CD4-positive, alpha-beta T cell treated with Interleukin-15 for 4 hours (primary cell): ENCODE results near the gene TSPAN13.

Experiments used
- DNase-seq: peaks from one replicate; pipeline ENCODE4 v3.0.0-alpha.2; 2020; ENCODE audit warnings: low spot score

TSPAN13 gene

DNA sequence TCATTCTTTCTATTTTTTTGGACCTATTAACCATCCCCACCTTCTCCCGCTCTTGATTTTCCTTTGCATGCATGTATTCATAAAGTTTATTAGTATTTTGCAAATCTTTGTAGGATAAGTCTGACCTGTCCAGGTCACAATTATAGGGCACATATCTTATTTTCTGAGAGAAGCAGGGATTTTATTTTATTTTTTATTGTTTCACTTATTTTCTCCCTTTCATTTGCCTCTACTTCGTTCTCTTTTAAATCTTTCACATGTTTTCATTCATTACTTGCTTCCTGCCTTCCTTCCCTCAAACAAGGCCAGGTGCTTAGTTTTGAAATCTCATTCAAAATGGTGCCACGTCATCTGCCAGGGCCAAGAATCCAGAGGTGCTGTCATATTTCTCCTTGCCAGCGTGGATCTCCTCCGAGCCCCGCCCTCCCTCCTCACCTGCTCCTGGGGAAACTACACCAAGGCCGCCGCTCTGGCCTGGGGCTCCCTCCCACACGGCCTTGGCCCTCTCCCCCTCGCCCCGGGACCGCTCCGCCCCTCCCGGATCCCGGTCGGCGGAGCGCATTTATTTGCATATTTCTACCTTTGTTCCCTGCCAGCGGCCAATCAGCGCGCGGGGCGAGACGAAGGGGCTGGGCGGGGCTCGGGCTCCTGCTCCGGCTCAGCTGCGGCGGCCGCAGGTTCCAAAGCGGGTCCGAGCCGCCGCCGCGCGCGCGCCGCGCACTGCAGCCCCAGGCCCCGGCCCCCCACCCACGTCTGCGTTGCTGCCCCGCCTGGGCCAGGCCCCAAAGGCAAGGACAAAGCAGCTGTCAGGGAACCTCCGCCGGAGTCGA is at the start of gene TSPAN13:
TSPAN13 (plus strand) TSS at position 654 of the 830 bp plus-strand sequence. CDS start 213 bp downstream, outside the sequence.
- DNase-seq = peak; percentile 24

DNA sequence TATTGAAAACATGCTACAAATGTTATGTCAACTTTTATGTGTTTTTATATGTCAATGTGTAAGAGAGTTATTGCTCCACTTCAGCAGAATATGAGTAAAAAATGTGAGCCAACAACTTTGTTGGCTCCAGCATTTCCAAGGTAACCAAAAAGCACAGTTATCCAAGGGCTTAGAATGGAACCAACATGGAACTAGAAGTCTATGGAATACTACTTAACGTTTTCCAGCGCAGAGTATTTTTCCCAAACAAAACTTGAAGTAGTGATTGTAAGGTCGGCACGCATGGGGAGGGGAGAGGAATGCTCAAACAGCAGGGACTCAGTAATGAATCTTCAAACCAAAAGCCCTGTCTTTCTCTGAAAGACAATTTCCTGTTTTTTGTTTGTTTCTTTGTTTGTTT is 45.0 kb upstream of the TSPAN13 start:
- DNase-seq = no peak

DNA sequence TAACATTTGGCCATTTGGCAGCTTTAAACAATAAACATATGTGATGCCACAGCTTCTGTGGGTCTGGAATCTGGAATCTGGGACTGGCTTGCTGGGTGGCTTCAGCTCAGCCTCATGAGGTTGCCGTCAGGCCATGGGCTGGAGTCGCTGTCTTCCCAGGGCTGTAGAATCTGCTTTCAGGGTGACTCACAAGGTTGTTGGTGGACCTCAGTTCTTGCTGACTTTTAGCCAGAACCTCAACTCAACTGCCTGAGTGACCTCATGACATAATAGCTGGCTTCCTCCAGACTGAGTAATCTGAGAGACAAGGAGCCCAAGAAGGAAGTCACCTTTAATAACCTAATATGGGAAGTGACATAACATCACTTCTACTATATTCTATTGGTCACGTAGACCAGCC is 44.6 kb upstream of the TSPAN13 start:
- DNase-seq = no peak

DNA sequence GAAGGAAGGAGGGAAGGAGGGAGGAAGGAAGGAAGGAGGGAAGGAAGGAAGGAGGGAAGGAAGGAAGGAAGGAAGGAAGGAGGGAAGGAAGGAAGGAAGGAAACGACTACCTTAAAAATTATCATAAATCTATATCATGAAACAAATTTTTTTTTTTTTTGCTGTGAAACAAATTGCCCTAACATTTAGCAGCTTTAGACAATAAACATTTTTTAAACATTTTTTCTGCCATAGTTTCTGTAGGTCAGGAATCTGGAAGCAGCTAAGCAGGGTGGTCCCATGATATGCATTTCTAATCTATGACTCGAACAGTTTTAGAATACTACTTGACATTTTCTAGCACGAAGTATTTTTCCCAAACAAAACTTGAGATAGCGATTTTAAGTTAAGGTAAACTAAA is 42.9 kb upstream of the TSPAN13 start:
- no peak for DNase-seq

DNA sequence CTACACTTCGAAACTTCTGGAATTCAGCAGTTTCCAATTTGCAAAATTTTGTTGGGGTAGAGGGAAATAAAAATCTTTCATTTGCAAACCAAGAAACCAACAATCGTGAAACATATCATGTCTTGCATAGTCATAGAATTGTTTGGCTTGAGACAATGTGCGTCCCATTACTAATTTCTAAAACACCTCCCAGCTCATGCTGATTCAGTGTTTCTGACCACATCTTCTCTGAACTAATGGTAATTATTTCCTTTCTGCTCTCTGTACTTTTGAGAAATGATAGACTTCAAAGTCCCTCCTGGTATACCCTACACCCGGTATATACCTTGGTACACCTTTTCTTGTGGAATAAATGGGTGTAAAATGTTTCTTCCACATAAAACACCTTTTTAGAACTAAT is 41.8 kb upstream of the TSPAN13 start:
- no peak for DNase-seq

DNA sequence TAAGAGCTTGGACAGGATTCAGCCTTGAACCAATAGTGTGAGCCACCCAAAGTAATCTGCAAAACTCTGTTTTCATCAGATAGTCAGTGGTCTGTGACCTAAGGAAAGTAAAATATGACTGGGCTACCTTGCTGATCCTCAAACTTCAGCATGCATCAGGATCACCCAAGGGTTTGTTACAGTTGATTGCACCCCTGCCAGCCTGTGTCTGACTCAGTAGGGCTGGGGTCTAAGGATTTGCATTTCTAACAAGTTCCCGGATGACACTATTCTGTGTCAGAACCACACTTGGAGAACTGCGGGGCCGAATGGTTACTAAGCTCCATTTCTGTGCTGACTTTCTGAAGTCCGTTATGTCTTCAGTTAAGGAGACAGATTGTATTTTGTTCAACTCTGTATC is 40.6 kb upstream of the TSPAN13 start:
- DNase-seq = no peak

DNA sequence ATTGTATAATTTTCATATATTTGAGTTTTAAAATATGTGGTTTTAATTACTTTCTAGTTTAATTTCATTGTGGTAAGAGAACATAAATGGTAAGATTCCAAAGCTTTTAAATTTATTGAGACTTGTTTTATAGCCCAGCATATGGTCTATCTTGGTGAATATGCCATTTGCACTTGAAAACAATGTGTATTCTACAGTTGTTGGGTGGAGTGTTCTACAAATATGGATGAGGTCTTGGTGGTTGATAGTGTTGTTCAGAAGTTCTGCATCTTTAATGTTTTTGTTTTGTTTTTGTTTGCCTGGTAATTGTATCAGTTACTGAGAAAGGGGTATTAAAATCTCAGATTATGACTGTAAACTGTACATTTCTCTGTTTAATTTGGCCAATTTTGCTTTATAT is 37.6 kb upstream of the TSPAN13 start:
- no peak for DNase-seq

DNA sequence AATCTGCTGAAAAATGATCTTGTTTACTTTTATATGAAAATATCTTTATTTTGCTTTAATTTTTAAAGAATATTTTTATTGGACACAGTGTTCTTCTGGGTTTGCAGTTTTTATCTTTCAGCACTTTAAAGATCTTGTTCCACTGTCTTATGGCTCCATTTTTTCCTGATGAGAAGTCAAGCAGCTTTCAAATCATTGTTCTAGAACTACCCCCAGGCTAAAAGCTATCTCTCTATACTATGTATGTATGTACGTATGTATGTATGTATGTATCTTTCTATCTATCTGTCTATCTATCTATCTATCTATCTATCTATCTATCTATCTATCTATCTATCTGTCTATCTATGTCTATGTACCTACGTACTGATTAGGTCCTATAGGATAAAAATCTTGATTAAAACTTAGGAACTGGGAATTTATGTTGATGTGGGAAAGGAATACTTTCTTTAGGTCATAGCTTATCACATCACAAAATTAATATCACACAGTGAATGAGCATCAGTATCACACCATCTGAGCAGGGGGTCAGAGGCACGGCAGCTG is 35.4 kb upstream of the TSPAN13 start:
- DNase-seq = no peak

DNA sequence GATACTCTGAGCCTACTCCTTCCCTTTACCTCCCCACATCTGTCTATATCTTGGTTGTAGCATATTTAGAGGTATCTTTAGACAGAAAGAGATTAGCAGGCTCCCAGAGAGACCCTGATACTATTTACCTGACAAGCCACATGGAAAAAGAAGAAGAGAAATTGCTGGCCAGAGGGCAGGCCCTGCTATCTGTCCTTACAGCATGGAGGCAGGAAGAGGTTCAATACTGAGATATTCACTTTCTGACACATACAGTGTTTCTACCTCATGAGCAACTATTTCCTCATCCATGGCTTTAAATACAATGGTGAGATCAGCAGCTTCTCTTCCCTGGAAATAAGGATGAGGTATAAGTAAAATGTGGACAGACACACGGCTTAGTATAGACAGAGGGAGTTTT is 33.9 kb upstream of the TSPAN13 start:
- DNase-seq = no peak

DNA sequence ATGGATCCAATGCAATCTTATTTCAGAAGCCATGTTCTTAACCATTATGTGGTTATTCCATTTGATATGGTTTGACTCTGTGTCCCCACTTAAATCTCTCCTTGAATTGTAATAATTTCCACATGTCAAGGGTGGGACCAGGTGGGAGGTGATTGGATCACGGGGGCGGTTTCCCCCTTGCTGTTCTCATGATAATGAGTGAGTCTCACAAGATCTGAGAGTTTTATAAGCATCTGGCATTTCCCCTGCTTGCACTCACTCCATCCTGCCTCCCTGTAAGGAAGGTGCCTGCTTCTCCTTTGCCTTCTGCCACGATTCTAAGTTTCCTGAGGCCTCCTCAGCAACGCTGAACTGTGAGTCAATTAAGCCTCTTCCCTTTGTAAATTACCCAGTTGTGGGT is 32.0 kb upstream of the TSPAN13 start:
- DNase-seq = no peak

DNA sequence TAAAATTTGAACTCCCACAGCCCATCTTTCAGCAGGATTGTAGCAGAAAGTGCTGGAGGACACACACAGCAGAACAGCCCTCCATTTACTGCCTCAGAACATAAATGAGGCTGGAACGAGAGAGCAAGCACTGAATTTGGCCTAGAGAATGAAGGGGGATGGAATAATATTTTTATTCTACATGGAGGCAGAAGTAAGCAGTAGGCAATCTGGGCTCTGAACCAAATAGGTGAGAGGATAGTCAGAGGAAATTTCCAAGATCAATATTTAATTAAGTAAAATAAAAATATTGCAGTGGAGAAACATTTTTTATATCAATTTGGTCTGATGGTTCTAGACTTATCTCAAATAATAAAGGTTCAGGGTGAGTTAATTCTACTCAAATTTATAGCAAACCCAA is 29.2 kb upstream of the TSPAN13 start:
- DNase-seq = no peak

DNA sequence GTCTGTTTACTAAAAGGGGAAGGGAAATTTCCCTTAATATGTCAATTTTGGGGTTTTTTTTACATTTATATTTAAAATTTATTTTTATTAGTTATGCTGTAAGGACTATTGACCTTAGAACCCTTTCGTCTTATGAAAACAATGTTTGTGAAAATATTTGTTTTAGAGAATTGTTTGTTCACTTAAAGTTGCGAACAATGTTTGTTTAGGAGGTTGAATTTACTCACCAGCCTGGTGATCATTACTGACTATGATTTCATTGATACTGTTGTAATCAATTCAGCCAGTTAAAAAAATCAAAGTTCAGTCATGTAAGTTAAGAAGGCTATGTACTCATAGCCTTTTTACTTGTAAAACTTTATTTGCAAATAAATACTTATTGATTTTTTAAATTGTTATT is 27.4 kb upstream of the TSPAN13 start:
- DNase-seq = no peak

DNA sequence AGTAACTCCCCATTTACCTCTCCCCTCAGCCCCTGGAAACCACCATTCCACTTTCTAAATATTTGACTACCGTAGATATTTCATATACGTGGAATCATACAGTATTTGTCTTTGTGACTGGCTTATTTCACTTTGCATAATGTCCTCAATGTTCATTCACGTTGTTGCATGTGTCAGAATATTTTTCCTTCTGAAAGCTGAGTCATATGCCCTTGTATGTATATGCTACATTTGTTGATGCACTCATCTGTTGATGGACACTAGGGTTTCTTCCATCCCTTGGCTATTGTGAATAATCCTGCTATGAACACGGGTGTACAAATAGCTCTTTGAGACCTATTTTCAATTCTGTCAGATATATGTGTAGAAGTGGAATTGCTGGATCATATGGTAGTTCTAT is 25.8 kb upstream of the TSPAN13 start:
- DNase-seq = no peak

DNA sequence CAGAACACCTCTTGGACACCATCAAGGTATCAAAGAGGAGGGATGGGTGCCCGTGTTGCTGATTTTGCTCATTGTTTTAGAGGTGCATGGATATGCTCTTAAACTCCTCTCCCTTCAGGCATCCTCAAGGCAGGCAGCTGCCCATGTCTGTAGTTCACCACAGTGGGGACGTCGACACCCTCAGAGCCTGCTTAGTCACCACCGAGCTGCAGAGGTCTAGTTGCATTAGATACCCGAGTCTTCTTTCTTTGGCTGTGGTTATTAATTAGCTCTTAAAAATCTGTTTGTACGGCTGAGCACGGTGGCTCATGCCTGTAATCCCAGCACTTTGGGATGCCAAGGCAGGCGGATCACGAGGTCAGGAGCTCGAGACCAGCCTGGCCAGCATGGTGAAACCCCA is 24.7 kb upstream of the TSPAN13 start:
- no peak for DNase-seq

DNA sequence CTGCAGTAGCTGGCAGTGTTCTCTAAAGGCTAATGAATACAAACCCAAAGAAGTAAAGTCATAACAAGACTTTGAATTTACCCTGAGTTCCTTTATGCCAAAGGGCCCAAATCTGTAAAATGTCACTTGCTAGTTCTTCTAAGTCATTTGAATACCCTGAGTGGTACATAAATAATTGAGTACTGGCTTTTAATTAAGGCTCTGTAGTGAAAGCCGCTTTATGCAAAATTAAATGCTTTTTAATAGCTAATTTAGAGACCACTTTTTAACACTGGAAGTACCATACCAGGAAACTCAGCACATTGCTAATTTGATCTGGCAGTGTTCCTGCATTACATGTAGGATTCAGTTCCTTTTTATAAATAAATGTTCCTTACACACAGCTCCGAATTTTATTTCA is 24.0 kb upstream of the TSPAN13 start:
- DNase-seq = no peak

DNA sequence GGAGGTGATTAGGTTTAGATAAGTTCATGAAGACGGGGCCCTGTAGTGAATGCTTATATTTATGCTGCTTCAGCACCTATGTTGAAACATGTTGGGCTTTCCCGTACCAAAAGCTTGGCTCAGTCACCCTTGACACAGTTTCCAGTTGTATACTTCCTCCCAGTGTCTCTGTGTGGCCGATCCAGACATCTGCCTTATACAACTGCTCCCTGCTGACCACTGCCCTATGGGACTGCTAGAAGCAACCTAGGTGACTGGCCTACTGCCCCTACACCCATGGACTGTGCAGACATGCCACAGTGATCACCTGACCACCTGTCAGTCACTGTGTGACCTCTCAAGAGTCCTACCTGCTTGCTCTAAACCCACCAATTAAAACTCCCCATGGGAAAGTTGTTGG is 22.6 kb upstream of the TSPAN13 start:
- no peak for DNase-seq

DNA sequence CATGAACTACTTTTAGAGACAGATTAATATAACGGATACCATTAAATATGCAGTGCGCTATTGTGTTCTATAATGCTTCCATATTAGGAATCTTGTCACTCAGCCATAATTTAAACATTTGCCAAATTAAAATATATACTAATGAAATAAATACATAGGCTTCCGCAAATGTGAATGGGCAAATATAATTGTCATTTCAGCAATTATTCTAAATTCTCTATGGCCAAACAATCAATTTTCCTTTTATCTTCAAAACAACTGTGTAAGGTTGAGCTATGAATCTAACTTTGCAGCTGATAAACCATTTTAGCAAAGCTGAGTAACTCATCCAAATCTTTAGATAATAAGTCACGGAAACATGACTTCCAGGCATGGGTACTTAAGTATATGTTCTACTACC is 20.7 kb upstream of the TSPAN13 start:
- no peak for DNase-seq

DNA sequence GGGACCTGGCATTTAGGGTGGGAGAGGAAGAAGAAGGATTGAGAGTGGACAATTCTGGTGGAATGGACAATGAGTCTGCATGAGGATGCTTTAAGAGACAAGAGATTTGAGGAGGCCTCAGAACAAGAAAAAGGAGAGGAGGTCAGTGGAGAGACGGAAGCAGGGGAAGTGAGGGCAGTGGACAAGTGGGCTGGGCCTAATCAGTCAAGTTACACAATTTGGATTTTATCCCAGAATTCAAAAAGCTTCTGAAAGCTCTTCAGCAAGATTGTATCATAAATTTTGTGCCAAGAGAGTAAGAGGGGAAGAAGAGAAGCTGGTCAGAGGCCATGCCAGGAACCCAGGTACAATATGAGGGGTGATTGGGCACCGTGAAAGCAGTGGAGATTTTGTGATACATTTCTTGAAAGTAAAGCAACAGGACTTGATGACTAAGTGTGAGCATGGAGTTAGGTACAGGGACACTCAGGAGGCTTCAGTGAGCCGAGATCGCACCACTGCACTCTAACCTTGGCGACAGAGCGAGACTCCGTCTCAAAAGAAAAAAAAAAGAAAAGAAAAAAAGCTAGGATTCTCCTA is 19.3 kb upstream of the TSPAN13 start:
- no peak for DNase-seq

DNA sequence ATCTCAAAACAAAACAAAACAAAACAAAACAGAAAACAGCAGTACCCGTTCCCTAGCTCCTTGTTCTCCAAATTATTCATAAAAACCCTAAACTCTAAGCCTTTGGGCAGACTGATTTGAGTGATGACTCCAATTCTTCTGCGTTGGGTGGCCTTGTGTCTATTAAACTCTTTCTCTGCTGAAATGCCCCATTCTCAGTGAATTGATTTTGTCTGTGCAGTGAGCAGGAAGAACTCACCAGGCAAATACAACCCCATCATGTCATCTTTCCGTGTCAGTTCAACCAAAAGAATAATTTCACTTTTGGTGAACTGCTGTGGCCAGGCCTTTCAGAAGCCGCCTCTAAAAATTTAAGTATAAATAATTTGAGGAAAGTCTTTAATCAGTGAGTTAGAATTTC is 18.5 kb upstream of the TSPAN13 start:
- no peak for DNase-seq

DNA sequence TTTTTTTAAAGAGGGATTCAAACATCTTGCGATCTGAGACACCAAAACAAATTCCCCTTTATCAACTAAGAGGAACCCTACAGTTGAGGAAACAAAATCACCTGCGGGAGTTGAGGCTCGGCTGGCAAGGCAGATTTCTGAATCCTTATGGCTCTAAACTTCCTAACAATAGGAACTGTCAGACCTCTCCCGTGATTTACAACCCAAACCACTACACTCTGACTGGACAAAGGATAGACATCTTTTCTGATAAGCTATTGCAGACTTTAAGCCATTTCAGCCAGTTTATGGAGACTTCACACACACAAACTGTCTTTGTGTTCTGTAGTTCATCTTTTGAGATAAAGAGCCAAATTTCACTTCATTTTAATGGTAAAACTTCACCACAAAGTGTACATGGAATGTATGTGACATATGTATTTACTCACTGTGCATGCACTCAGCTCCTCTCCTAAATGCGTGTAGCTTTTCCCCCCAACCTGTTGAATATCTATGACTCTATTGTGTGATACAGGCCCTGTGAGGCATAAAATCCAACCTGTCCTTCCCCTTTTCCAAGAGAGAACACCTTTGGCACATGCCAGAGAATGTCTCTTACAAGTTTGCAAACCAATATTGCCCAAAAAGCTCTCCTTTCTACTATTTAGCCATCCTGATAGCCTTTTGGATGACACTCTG is 15.4 kb upstream of the TSPAN13 start:
- DNase-seq = no peak

DNA sequence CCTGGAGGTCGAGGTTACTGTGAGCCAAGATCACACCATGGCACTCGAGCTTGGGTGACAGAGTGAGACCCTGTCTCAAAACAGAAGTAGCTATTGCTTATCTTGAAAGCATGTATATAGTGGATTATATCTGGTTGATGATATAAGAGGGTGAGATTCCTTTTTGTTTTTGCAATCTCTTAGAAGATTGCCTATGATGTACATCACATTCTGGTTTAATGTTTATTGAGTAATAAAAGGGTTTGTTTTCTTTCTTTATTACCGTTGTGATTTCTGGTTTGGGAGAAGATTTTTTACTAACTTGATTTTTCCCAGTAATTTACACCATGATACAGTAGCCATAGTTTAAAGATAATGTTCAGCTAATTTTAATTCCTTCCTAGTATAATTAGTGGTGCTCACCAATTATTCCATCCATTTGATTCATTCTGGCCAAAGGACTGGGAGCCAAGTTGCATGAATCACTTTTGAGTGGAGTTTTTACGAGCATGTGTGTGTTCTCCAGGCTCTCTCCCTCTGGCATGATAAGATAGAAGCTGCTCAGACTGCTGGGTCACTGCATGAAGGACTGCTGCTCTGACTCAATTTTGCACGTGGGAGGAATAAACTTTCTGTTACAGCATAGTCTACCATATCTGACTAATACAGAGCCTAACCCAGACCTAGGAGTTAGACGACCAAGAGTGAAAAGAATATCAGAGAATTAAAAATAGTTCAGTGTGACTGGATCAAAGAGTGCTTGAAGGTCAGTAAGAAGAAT is 13.5 kb upstream of the TSPAN13 start:
- DNase-seq = no peak

DNA sequence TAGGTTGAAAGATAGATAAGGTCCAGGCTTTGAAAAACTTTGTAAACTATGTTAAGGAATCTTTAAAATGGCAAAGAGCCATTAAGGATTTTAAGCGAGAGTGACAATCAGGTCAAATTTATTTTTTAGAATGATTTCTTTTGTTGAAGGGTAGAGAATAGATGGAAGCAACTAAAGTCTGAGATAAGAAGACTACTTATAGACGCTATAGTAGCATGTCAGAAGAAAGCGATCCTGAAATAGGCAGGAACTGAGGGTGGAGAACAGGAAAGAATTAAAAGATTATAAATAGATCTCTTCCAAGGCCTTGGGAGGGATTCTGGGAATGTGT is 13.0 kb upstream of the TSPAN13 start:
- no peak for DNase-seq

DNA sequence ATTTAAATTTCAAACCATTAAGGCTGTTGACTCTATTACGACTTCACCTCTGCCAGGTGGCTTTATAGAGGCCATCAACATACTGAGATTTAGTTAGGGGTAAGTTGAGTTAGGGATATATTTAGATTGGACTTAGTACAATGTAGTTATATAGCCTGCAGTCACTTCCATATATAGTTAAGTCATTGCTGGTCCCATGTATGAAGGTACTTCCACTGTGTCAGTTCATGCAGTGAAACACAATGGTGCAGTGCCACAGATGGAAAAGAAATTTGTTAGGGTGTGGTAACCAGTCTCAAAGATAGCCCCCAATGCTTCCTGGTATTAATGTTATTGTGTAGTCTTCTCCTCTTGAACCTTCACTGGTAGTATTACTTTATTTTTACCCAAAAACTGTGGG is 12.6 kb upstream of the TSPAN13 start:
- no peak for DNase-seq
